B cell (primary cell): Measurements from ENCODE around the gene MRPL55. TPM values are rescaled to one million over a fixed set of nuclear protein-coding genes. Genes with fewer than 3 reads are reported as not detected.

Experiments used
- ATAC-seq: fragments of 200-7000 bp; cut with Tn5 transposase; one replicate; pipeline ENCODE4 v1.10.0; 2021; ENCODE audit warnings: low read depth, mild to moderate bottlenecking, moderate number of reproducible peaks, moderate library complexity
- CTCF ChIA-PET: fragments of 350-600 bp; sonication (Branson Sonifier 250); formaldehyde crosslinking; loops from one replicate; lab custom pipeline; 2021; ENCODE audit warnings: antibody characterized with exemption, inconsistent platforms; lab: Charles Lee
- POLR2A ChIA-PET: fragments of 350-600 bp; sonication (Branson Sonifier 250); formaldehyde crosslinking; loops from one replicate; lab custom pipeline; 2021; ENCODE audit warnings: antibody characterized with exemption; lab: Charles Lee
- DNase-seq: peaks from one replicate; pipeline ENCODE4 v3.0.0; 2013
- H2AFZ ChIP-seq: 2 replicates; pipeline ENCODE4 v1.6.1; 2012; ENCODE audit warnings: mild to moderate bottlenecking, low read depth, low read length; ENCODE audit not compliant: insufficient read depth, poor library complexity, severe bottlenecking
- H3K27ac ChIP-seq, 2 donors: 1 replicate in 1 of 2; 2 replicates in 1 of 2; pipeline ENCODE4 v1.5.1; 2012 to 2013; ENCODE audit warnings: low read length in 2 of 2, mild to moderate bottlenecking in 2 of 2, moderate library complexity in 1 of 2
- H3K27me3 ChIP-seq, 4 experiments: fragments of 200-600 bp in 1 of 4; sonication (generic) in 1 of 4; replicated peaks in 1 of 4; 1 replicate in 2 of 4; 2 replicates in 2 of 4; pipeline versions ENCODE4 v1.6.1 to v1.7.0; 2013 to 2016; ENCODE audit warnings: low read length in 3 of 4, mild to moderate bottlenecking in 2 of 4, mixed read lengths in 1 of 4, moderate library complexity in 1 of 4; ENCODE audit not compliant: insufficient read depth in 4 of 4, control insufficient read depth in 3 of 4; ENCODE audit errors: control extremely low read depth in 1 of 4
- H3K36me3 ChIP-seq, 2 experiments: replicated peaks in 1 of 2; 1 replicate in 1 of 2; 2 replicates in 1 of 2; pipeline versions ENCODE4 v1.6.1 to v1.7.1; 2013; ENCODE audit warnings: low read length in 1 of 2; ENCODE audit not compliant: insufficient read depth in 2 of 2, control insufficient read depth in 1 of 2; ENCODE audit errors: control extremely low read depth in 1 of 2, extremely low read depth in 1 of 2
- H3K4me1 ChIP-seq, 2 donors: fragments of 200-600 bp in 1 of 2; sonication (generic) in 1 of 2; 1 replicate in 1 of 2; 2 replicates in 1 of 2; pipeline versions ENCODE4 v1.5.1 to v1.6.1; 2013 to 2017; ENCODE audit warnings: low read length in 2 of 2; ENCODE audit not compliant: control insufficient read depth in 2 of 2, insufficient read depth in 2 of 2
- H3K4me2 ChIP-seq: replicated peaks from 2 replicates; pipeline ENCODE3; 2012; ENCODE audit warnings: mild to moderate bottlenecking, low read depth, low read length; ENCODE audit not compliant: poor library complexity, severe bottlenecking
- H3K4me3 ChIP-seq, 5 experiments: fragments of 200-600 bp in 1 of 5; sonication (generic) in 1 of 5; 1 replicate in 3 of 5; 2 replicates in 2 of 5; pipeline versions ENCODE4 v1.5.1 to v1.7.0; 2011 to 2016; ENCODE audit warnings: low read length in 4 of 5, mild to moderate bottlenecking in 4 of 5, low read depth in 2 of 5, control low read depth in 1 of 5, moderate library complexity in 1 of 5; ENCODE audit not compliant: insufficient read depth in 1 of 5; ENCODE audit errors: control extremely low read depth in 1 of 5, extremely low read depth in 1 of 5
- H3K79me2 ChIP-seq: fragments of 200-600 bp; sonication (generic); one replicate; pipeline ENCODE4 v1.6.0; 2016; ENCODE audit warnings: low read length; ENCODE audit not compliant: control insufficient read depth, insufficient read depth
- H3K9ac ChIP-seq: fragments of 200-600 bp; sonication (generic); 2 replicates; pipeline ENCODE4 v1.6.1; 2017; ENCODE audit warnings: mild to moderate bottlenecking, low read length, moderate library complexity
- H3K9me3 ChIP-seq, 3 donors: one replicate each; pipeline versions ENCODE4 v1.6.1 to v1.7.1; 2013; ENCODE audit warnings: low read length in 2 of 3; ENCODE audit not compliant: control insufficient read depth in 2 of 3, insufficient read depth in 1 of 3; ENCODE audit errors: control extremely low read depth in 1 of 3
- H4K20me1 ChIP-seq: 2 replicates; pipeline ENCODE4 v1.6.0; 2012; ENCODE audit warnings: mild to moderate bottlenecking, low read length; ENCODE audit not compliant: insufficient read depth, control insufficient read depth, poor library complexity, severe bottlenecking
- H3K27ac Mint-ChIP-seq: one replicate; pipeline ENCODE4 v1.8.0; 2021; ENCODE audit warnings: mixed read lengths
- H3K27me3 Mint-ChIP-seq: one replicate; pipeline ENCODE4 v1.8.0; 2021; ENCODE audit warnings: mixed read lengths
- H3K4me1 Mint-ChIP-seq: one replicate; pipeline ENCODE4 v1.8.0; 2021; ENCODE audit warnings: mixed read lengths
- H3K4me3 Mint-ChIP-seq: one replicate; pipeline ENCODE4 v1.8.0; 2021; ENCODE audit warnings: mixed read lengths
- H3K9me3 Mint-ChIP-seq: one replicate; pipeline ENCODE4 v1.8.0; 2022; ENCODE audit warnings: mixed read lengths; ENCODE audit not compliant: insufficient read depth
- CTCF ChIP-seq: fragments of 200-600 bp; IDR thresholded peaks from one replicate; pipeline ENCODE4 v1.8.0; 2022; ENCODE audit warnings: antibody characterized with exemption, mild to moderate bottlenecking
- EZH2 ChIP-seq: IDR thresholded peaks from 2 replicates; pipeline ENCODE4 v1.6.1; 2012; ENCODE audit warnings: borderline replicate concordance, low read depth, mild to moderate bottlenecking, moderate library complexity, low read length; ENCODE audit not compliant: insufficient read depth, poor library complexity, severe bottlenecking
- WGBS: methylation state at CpG from one replicate; pipeline ENCODE4 v1.1.5; 2013; ENCODE audit warnings: missing lambda C conversion rate; ENCODE audit not compliant: insufficient coverage; 5-methylcytosine and 5-hydroxymethylcytosine counted together
- intact Hi-C: fragments of 100-400 bp; cut with micrococcal nuclease; formaldehyde crosslinking; loops from one replicate; pipeline ENCODE4 v1.10.0; 2022
- polyA plus RNA-seq: library from polyadenylated mRNA; depleted of rRNA; stranded (reverse); fragments of >200 nt; gene quantifications from 2 replicates; pipeline ENCODE4 v1.2.3, GENCODE V29; 2012
- total RNA-seq, 2 donors: library from RNA; stranded (reverse); fragments of 120-200 nt in 1 of 2; gene quantifications; 1 replicate in 1 of 2; 2 replicates in 1 of 2; pipeline versions ENCODE4 v1.2.3 to v1.2.4, GENCODE V29; 2013 to 2022

The MRPL55 gene
- total and polyA plus RNA-seq, 2 donors (not counting 1 experiment from before 2014, with no cell fraction given): 38.9 to 297 TPM

DNA sequence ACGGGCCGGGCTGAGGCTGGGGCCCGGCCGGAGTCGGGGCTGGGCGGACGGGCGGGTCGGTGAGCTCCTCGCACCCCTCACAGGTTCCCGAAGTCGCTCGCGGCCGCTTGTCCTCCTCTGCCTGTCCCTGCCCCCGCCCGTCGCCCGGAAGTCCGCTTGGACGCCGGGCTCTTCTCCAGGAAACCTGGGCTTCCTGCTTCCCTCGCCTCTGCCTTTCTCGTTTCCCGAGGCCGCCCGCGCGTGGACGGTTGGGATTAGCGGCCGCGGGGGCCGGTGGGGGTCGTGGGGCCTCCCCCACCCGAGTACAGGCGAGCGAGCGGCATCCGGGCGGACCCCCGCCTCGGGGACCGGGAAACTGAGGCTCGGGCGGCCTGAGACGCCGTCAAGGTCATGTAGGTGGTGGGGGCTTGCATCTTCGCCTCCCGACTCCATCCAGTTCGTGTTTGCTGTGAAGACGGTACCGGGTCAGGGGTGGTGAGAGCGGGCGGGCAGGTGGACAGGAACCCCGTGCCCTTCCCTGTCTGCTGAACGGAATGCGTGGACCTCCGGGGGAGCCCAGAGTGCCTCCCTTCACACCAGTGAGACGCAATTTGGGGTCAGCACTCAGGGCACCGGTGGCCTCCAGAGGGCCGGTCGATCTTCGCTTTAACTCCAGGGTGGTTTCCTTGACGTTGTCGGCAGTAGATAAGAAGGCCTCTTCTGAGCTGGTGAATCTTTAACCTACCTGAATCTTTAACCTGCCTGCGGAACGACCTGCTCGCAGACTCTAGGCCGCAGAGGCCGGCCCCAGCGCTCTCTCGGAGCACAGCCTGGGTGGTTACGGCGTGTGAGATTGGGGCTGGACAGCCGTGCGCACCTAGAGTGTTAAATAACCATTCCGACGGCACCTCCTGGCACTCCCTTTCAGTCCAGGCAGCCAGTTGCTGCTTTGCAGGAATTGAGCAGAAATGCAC, 25.9 kb downstream of the MRPL55 start:
- no peaks in the 10 kb centered on the region for H3K9me3 Mint-ChIP-seq
- peak overlapping the region; percentile 94 for H3K4me3 Mint-ChIP-seq
- ChIA-PET CTCF (interaction anchor here (1.0 to 1.6 kb wide), 2 partner anchors 27 to 55 kb away, joined by 3 to 5 read pairs; partner anchors contain the start of gene MRPL55), POLR2A (interaction anchor here (0.7 to 2.6 kb wide), 8 partner anchors 19 to 404 kb away, joined by 3 to 6 read pairs (median 4); partner anchors contain the start of genes GUK1, IBA57, MRPL55 and RNF187)
- Histone ChIP-seq H4K20me1 (peaks cover 60% of the 10 kb centered on the region), H3K79me2 (peaks cover 84% of the 10 kb centered on the region), H3K4me3 (peak overlapping the region; percentile 78 to 97 (median 91)), H3K4me1 (peaks cover 52 to 59% of the 10 kb centered on the region in 2 donors), H2AFZ (peak overlapping the region; percentile 57), H3K9me3 (no peaks in the 10 kb centered on the region), H3K9ac (peak overlapping the region; percentile 93), H3K27ac (peak overlapping the region; percentile 78 to 96), H3K36me3 (peaks cover 0 to 2% of the 10 kb centered on the region in 2 experiments), H3K27me3 (no peaks in the 10 kb centered on the region), H3K4me2 (peak overlapping the region; percentile 98)
- under 1% methylated on average over 79 of the region's 79 CpGs for WGBS
- intact Hi-C loops: loop anchor here (1.0 to 2.0 kb wide), 6 partner anchors 19 to 403 kb away; partner anchors contain the start of genes GUK1, JMJD4, MRPL55 and SNAP47
- H3K27me3 Mint-ChIP-seq: no peaks in the 10 kb centered on the region
- H3K4me1 Mint-ChIP-seq: peaks cover 55% of the 10 kb centered on the region
- no peak for DNase-seq
- peak; percentile 14 for ATAC-seq
- TF ChIP-seq EZH2: no peak
- no peak for TF ChIP-seq CTCF
- peak overlapping the region; percentile 93 for H3K27ac Mint-ChIP-seq
